HepG2 (cell line): ENCODE data around the gene SPACA4. TPM values are rescaled to one million over a fixed set of nuclear protein-coding genes. Genes with fewer than 3 reads are reported as not detected.
A peak's percentile ranks its signal among the peaks of the same experiment; 100 is the strongest.

ENCODE experiments used
- ATAC-seq: fragments of 200-7000 bp; cut with Tn5 transposase; 3 replicates; pipeline ENCODE4 v1.9.1; 2020; ENCODE audit warnings: mild to moderate bottlenecking, moderate library complexity
- BruUV-seq: library from RNA; stranded (reverse); fragments of 400-500 nt; replicated peaks from 2 replicates; lab custom pipeline; 2021; lab: Mats Ljungman, UMichigan
- CTCF ChIA-PET: fragments of 300-600 bp; formaldehyde crosslinking; extraction: SDS; loops from one replicate; lab custom pipeline; 2021; ENCODE audit warnings: low total read pairs, inconsistent platforms, low intra/inter-chr PET ratio; lab: Yijun Ruan, JAX
- POLR2A ChIA-PET: fragments of 350-600 bp; sonication (Branson Sonifier 250); formaldehyde crosslinking; loops from one replicate; lab custom pipeline; 2020; ENCODE audit warnings: antibody characterized with exemption, inconsistent platforms; lab: Yijun Ruan, JAX
- DNase-seq: peaks from one replicate; pipeline ENCODE4 v3.0.0-alpha.2; 2015; ENCODE audit warnings: low spot score
- FAIRE-seq: peaks from 3 replicates; lab custom pipeline; 2011; peaks lifted over from hg19 to GRCh38; lab: Jason Lieb, UNC
- H2AFZ ChIP-seq: one replicate; pipeline ENCODE4 v1.6.1; 2011; ENCODE audit warnings: low read length, inconsistent platforms
- H3K27ac ChIP-seq: fragments of 300-600 bp; 3 replicates; pipeline ENCODE4 v1.8.0; 2011; ENCODE audit warnings: mixed run types, mild to moderate bottlenecking, mixed read lengths, low read length, inconsistent platforms; ENCODE audit not compliant: insufficient read depth; ENCODE audit errors: extremely low read length
- H3K27me3 ChIP-seq, 2 experiments: fragments of 200-600 bp in 1 of 2; 2 replicates in 1 of 2; 3 replicates in 1 of 2; pipeline versions ENCODE4 v1.6.0 to v1.8.0; 2011; ENCODE audit warnings: low read length in 2 of 2, mild to moderate bottlenecking in 2 of 2, moderate library complexity in 2 of 2, inconsistent platforms in 1 of 2; ENCODE audit not compliant: insufficient read depth in 2 of 2, control insufficient read depth in 1 of 2
- H3K36me3 ChIP-seq, 2 experiments: fragments of 200-600 bp in 1 of 2; replicated peaks in 1 of 2; 2 replicates in 1 of 2; 3 replicates in 1 of 2; pipeline versions ENCODE4 v1.5.1 to v1.8.0; 2011; ENCODE audit warnings: low read length in 2 of 2, inconsistent platforms in 1 of 2; ENCODE audit not compliant: insufficient read depth in 2 of 2, control insufficient read depth in 1 of 2
- H3K4me1 ChIP-seq: 2 replicates; pipeline ENCODE4 v1.5.1; 2012; ENCODE audit warnings: low read length, inconsistent platforms; ENCODE audit not compliant: insufficient read depth
- H3K4me2 ChIP-seq: 2 replicates; pipeline ENCODE4 v1.6.0; 2011; ENCODE audit warnings: low read depth, low read length, inconsistent platforms
- H3K4me3 ChIP-seq, 3 experiments: fragments of 200-600 bp in 1 of 3; sonication (generic), shearing (Covaris generic) in 1 of 3; replicated peaks in 1 of 3; 2 replicates each; pipeline ENCODE4 v1.5.1; 2011 to 2016; ENCODE audit warnings: low read length in 3 of 3, inconsistent platforms in 2 of 3, low read depth in 2 of 3, mild to moderate bottlenecking in 2 of 3, control low read depth in 1 of 3, mixed read lengths in 1 of 3; ENCODE audit not compliant: insufficient read depth in 1 of 3
- H3K79me2 ChIP-seq: one replicate; pipeline ENCODE4 v1.6.1; 2011; ENCODE audit warnings: low read length, inconsistent platforms; ENCODE audit not compliant: insufficient read depth
- H3K9ac ChIP-seq: 2 replicates; pipeline ENCODE4 v1.6.0; 2011; ENCODE audit warnings: mild to moderate bottlenecking, low read depth, low read length, inconsistent platforms; ENCODE audit not compliant: insufficient read depth
- H3K9me3 ChIP-seq: 2 replicates; pipeline ENCODE4 v1.5.1; 2012; ENCODE audit warnings: mild to moderate bottlenecking, low read length
- H4K20me1 ChIP-seq: 2 replicates; pipeline ENCODE4 v1.6.0; 2011; ENCODE audit warnings: inconsistent platforms, mild to moderate bottlenecking, low read length, moderate library complexity; ENCODE audit not compliant: insufficient read depth
- FLYWCH1 ChIP-seq: sonication (generic); formaldehyde crosslinking; IDR thresholded peaks from 2 replicates; pipeline ENCODE4 v1.8.1; 2023; ENCODE audit warnings: mild to moderate bottlenecking, missing genetic modification reagents
- SIX1 ChIP-seq: sonication (generic); formaldehyde crosslinking; IDR thresholded peaks from 2 replicates; pipeline ENCODE4 v1.4.0; 2020; ENCODE audit warnings: missing genetic modification reagents, borderline replicate concordance
- SOX6 ChIP-seq, 2 experiments: fragments of 450-650 bp in 1 of 2; sonication (generic) in 1 of 2; formaldehyde crosslinking in 1 of 2; IDR thresholded peaks; 2 replicates each; pipeline versions ENCODE4 v1.4.0 to v1.6.1; 2017 to 2020; ENCODE audit warnings: antibody characterized with exemption in 1 of 2, mild to moderate bottlenecking in 1 of 2, missing genetic modification reagents in 1 of 2
- ZNF446 ChIP-seq: sonication (generic); formaldehyde crosslinking; IDR thresholded peaks from 2 replicates; pipeline ENCODE4 v1.5.0; 2020; ENCODE audit warnings: mild to moderate bottlenecking, missing genetic modification reagents
- ZNF550 ChIP-seq: sonication (generic); formaldehyde crosslinking; IDR thresholded peaks from 2 replicates; pipeline ENCODE4 v1.4.0; 2020; ENCODE audit warnings: mild to moderate bottlenecking, missing genetic modification reagents, borderline replicate concordance
- ZNF678 ChIP-seq: sonication (generic); formaldehyde crosslinking; IDR thresholded peaks from 2 replicates; pipeline ENCODE4 v1.4.0; 2020; ENCODE audit warnings: mild to moderate bottlenecking, missing genetic modification reagents
- ZNF761 ChIP-seq: sonication (generic); formaldehyde crosslinking; conservative IDR thresholded peaks from 2 replicates; pipeline ENCODE4 v1.4.0; 2020; ENCODE audit warnings: mild to moderate bottlenecking, missing genetic modification reagents
- ZNF768 ChIP-seq: sonication (generic); formaldehyde crosslinking; IDR thresholded peaks from 2 replicates; pipeline ENCODE4 v1.4.0; 2020; ENCODE audit warnings: missing genetic modification reagents
- WGBS: methylation state at CpG from one replicate; pipeline ENCODE4 v1.1.6; 2017; ENCODE audit warnings: low lambda C conversion rate; 5-methylcytosine and 5-hydroxymethylcytosine counted together
- in situ Hi-C: cut with HindIII; loops from 2 replicates; pipeline ENCODE4 v1.10.0; 2017; ENCODE audit warnings: low pct_unique_long_range_greater_than_20kb; ENCODE audit not compliant: extremely low pct_ligation_motif_present
- intact Hi-C: fragments of 100-400 bp; cut with micrococcal nuclease; formaldehyde crosslinking; loops from one replicate; pipeline ENCODE4 v1.10.0; 2022; ENCODE audit not compliant: unreplicated experiment
- polyA plus RNA-seq, 8 experiments: library from polyadenylated mRNA; depleted of rRNA in 3 of 8; stranded (reverse) in 7 of 8; unstranded in 1 of 8; fragments of >200 nt; fragmentation: Illumina TruSeq in 4 of 8; extraction: Trizol in 4 of 8; gene quantifications; 2 replicates each; pipeline versions ENCODE4 v1.2.1 to v1.2.3, GENCODE V29; 2011 to 2016; ENCODE audit warnings: low read depth in 4 of 8, missing spikeins in 1 of 8, mixed read lengths in 1 of 8; ENCODE audit not compliant: insufficient read depth in 1 of 8
- total RNA-seq, 5 experiments: library from RNA; depleted of rRNA; stranded (reverse); fragments of >200 nt; fragmentation: Illumina TruSeq; extraction: Trizol; gene quantifications; 2 replicates each; pipeline ENCODE4 v1.2.3, GENCODE V29; 2016; ENCODE audit warnings: low read depth in 1 of 5

The SPACA4 gene
- total and polyA plus RNA-seq, 2 of the 13 experiments (the other 11 are each of a cell fraction or from before 2014, with no cell fraction given): not detected

- Histone ChIP-seq H3K36me3 (no peaks in the 10 kb centered on the region), H2AFZ (no peak overlapping the region), H3K4me3 (no peak overlapping the region), H3K4me2 (no peak overlapping the region), H3K4me1 (peaks cover 8% of the 10 kb centered on the region; the same call in 1 of the 2 replicates), H4K20me1 (no peaks in the 10 kb centered on the region), H3K27me3 (peaks cover 1 to 12% of the 10 kb centered on the region in 2 experiments; a peak in 4 of 5 replicates), H3K79me2 (no peaks in the 10 kb centered on the region), H3K27ac (no peak overlapping the region), H3K9ac (no peak overlapping the region), H3K9me3 (no peaks in the 10 kb centered on the region)
- peak; percentile 86 for TF ChIP-seq ZNF768 (CRISPR knock-in tag)
- no peak for TF ChIP-seq FLYWCH1 (CRISPR knock-in tag)
- 61% methylated on average over 8 of the region's 9 CpGs for WGBS
- intact Hi-C loops (no loop called here), in situ Hi-C loops (no loop called here)
- ChIA-PET CTCF (no interaction called here), POLR2A (interaction anchor here (1.1 kb wide), 1 partner anchor 24 kb away, joined by 3 read pairs; the partner anchor contains the start of genes RPL18 and SPHK2)
- DNase-seq (no peak), ATAC-seq (no peak), FAIRE-seq (no peak)
- no TSS peak for BruUV-seq
Observed at GRCh38 chr19:48595171-48595570, 11.4 kb upstream of the SPACA4 start.

GRCh38 chr19:48595833-48596232 lies 10.7 kb upstream of the SPACA4 start:
- no TSS peak for BruUV-seq
- POLR2A ChIA-PET: no interaction called here

More at GRCh38 chr19:48595833-48596232, 10.7 kb upstream of the SPACA4 start:
- H3K4me3 ChIP-seq: no peak overlapping the region
- no peak for DNase-seq
- H3K9me3 ChIP-seq: no peaks in the 10 kb centered on the region
- no peaks in the 10 kb centered on the region for H3K79me2 ChIP-seq
- no peaks in the 10 kb centered on the region for H4K20me1 ChIP-seq
- no peak for TF ChIP-seq ZNF550 (CRISPR knock-in tag)
- no peak for TF ChIP-seq ZNF678 (CRISPR knock-in tag)
- TF ChIP-seq SOX6 (IDR thresholded peaks at IDR 0.05): no peak
- TF ChIP-seq SOX6 (CRISPR knock-in tag; IDR thresholded peaks at IDR 0.05): no peak
- no peak for TF ChIP-seq SIX1
- no peak for TF ChIP-seq ZNF446 (CRISPR knock-in tag)
- no peak for TF ChIP-seq ZNF761
- H3K27me3 ChIP-seq: peaks cover 0 to 12% of the 10 kb centered on the region in 2 experiments; a peak in 3 of 5 replicates
- CTCF ChIA-PET: no interaction called here
- H3K4me1 ChIP-seq: peaks cover 8% of the 10 kb centered on the region; the same call in 1 of the 2 replicates
- no peak for FAIRE-seq
- no peak overlapping the region for H3K4me2 ChIP-seq
- WGBS: 34% methylated on average over 6 of the region's 6 CpGs
- H3K9ac ChIP-seq: no peak overlapping the region
- intact Hi-C loops (no loop called here), in situ Hi-C loops (no loop called here)
- H2AFZ ChIP-seq: no peak overlapping the region
- no peak for ATAC-seq
- H3K36me3 ChIP-seq: no peaks in the 10 kb centered on the region
- H3K27ac ChIP-seq: no peak overlapping the region
